ENCODE results near the gene PDCD5. TPM values are rescaled to one million over a fixed set of nuclear protein-coding genes. Genes with fewer than 3 reads are reported as not detected.

Gene PDCD5
- total and polyA plus RNA-seq, 2 of the 4 experiments (the other 2 are of a cell fraction), result 30.6 to 74.1 TPM

DNA sequence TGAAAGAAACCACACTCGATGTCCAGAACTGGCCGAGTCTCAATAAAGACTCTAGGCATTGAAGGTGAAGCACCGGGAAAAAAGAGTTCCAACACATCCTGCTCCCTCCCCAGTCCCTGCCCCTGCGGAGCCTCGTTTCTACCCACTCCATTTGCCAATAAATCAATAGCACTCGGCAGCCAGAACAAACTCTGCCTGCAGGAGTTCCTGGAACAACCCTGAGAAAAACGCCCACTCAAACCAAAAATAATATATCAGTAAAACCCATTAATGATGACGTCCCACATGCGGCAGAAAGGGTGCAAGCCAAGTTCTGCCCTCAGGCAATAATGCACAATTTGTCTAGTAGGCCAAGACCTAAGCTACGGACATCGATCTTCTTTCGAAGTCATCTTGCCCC is 41.0 kb downstream of the PDCD5 start:
- in situ Hi-C loops (cut with MboI; ENCODE audit: low sequenced_read_pairs) (no loop called here), intact Hi-C loops (cut with micrococcal nuclease) (no loop called here), dilution Hi-C loops (cut with HindIII; ENCODE audit: low sequenced_read_pairs, unreplicated experiment) (no loop called here)
- H4K8ac ChIP-seq (ENCODE audit: low read depth in 2 of 2, low read length in 2 of 2), result no peak overlapping the region
- no peaks in the 10 kb centered on the region for H3K4me1 ChIP-seq (ENCODE audit: control insufficient read depth, insufficient read depth, low read length)
- CTCF ChIA-PET, result interaction anchor here (0.8 kb wide), 1 partner anchor 8 kb away, joined by 3 read pairs; no protein-coding TSS in a partner anchor
- no peaks in the 10 kb centered on the region for H4K20me1 ChIP-seq (ENCODE audit: insufficient read depth, low read length)
- POLR2A ChIA-PET (ENCODE audit: unreplicated experiment), result no interaction called here
- H3K79me1 ChIP-seq (ENCODE audit: low read depth in 1 of 2, low read length in 2 of 2), result no peaks in the 10 kb centered on the region
- H3K56ac ChIP-seq (ENCODE audit: extremely low read depth, insufficient read depth, low read length), result no peak overlapping the region
- no TSS peak for BruUV-seq (replicated peaks)
- no peak for TF ChIP-seq MAZ (IDR thresholded peaks at IDR 0.05; ENCODE audit: borderline replicate concordance, low read depth, low read length)
- no peak for TF ChIP-seq FOS (IDR thresholded peaks at IDR 0.05; ENCODE audit: low read depth, low read length)
- no peak for TF ChIP-seq CEBPB (IDR thresholded peaks at IDR 0.05; ENCODE audit: low read depth, low read length)
- no peak for TF ChIP-seq MXI1 (IDR thresholded peaks at IDR 0.05; ENCODE audit: borderline replicate concordance, low read depth, low read length)
- no peak for TF ChIP-seq RCOR1 (IDR thresholded peaks at IDR 0.05; ENCODE audit: insufficient replicate concordance, low read length)
- TF ChIP-seq MAFK (IDR thresholded peaks at IDR 0.05; ENCODE audit: low read depth, low read length), result no peak
- TF ChIP-seq BHLHE40 (IDR thresholded peaks at IDR 0.05; ENCODE audit: low read depth, low read length), result no peak
- TF ChIP-seq NFE2L2 (IDR thresholded peaks at IDR 0.05; ENCODE audit: low read depth, low read length), result no peak
- TF ChIP-seq RAD21 (IDR thresholded peaks at IDR 0.05; ENCODE audit: low read length), result no peak
- TF ChIP-seq SMC3 (IDR thresholded peaks at IDR 0.05; ENCODE audit: low read depth, low read length), result no peak
- TF ChIP-seq, protein P1, sequence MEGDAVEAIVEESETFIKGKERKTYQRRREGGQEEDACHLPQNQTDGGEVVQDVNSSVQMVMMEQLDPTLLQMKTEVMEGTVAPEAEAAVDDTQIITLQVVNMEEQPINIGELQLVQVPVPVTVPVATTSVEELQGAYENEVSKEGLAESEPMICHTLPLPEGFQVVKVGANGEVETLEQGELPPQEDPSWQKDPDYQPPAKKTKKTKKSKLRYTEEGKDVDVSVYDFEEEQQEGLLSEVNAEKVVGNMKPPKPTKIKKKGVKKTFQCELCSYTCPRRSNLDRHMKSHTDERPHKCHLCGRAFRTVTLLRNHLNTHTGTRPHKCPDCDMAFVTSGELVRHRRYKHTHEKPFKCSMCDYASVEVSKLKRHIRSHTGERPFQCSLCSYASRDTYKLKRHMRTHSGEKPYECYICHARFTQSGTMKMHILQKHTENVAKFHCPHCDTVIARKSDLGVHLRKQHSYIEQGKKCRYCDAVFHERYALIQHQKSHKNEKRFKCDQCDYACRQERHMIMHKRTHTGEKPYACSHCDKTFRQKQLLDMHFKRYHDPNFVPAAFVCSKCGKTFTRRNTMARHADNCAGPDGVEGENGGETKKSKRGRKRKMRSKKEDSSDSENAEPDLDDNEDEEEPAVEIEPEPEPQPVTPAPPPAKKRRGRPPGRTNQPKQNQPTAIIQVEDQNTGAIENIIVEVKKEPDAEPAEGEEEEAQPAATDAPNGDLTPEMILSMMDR (conservative IDR thresholded peaks at IDR 0.05; ENCODE audit: low read depth, low read length), result no peak
- TF ChIP-seq POLR2A (IDR thresholded peaks at IDR 0.05; ENCODE audit: low read depth, low read length), result no peak
- no peak for TF ChIP-seq CHD1 (IDR thresholded peaks at IDR 0.05; ENCODE audit: low read depth, low read length)
- no peaks in the 10 kb centered on the region for H3K9me3 ChIP-seq (ENCODE audit: control insufficient read depth, insufficient read depth, low read length)
- no peak overlapping the region for H3K27ac ChIP-seq (ENCODE audit: insufficient read depth, low read length)
- no peak overlapping the region for H3K14ac ChIP-seq (replicated peaks; ENCODE audit: low read depth, low read length)
- WGBS, 2 experiments (ENCODE audit: extremely low coverage in 2 of 2, insufficient read length in 1 of 2), result 80% methylated on average over 2 of the region's 12 CpGs; no CpG with 5 or more reads in 1 of the 2 experiments
- H3K4ac ChIP-seq (ENCODE audit: low read depth, low read length), result no peak overlapping the region
- no peak overlapping the region for H2BK5ac ChIP-seq (ENCODE audit: low read depth, low read length, poor library complexity, severe bottlenecking)
- no peak overlapping the region for H2AFZ ChIP-seq (replicated peaks; ENCODE audit: low read length, poor library complexity)
- no peak overlapping the region for H3K4me2 ChIP-seq (ENCODE audit: low read depth, low read length)
- no peak overlapping the region for H3K4me3 ChIP-seq (ENCODE audit: insufficient read depth, low read depth, low read length)
- DNase-seq, result no peak
- ATAC-seq (ENCODE audit: low read depth), result no peak
- H2AK5ac ChIP-seq (ENCODE audit: low read depth, low read length), result no peak overlapping the region
- H3K18ac ChIP-seq (ENCODE audit: low read depth, low read length), result no peak overlapping the region
- peaks cover 44% of the 10 kb centered on the region for H3K36me3 ChIP-seq (ENCODE audit: control insufficient read depth, insufficient read depth, low read length)
- H4K5ac ChIP-seq (ENCODE audit: low read depth, low read length), result no peak overlapping the region
- H2BK15ac ChIP-seq (ENCODE audit: low read depth, low read length), result no peak overlapping the region
- H4K91ac ChIP-seq (ENCODE audit: insufficient read depth, low read depth, low read length), result no peak overlapping the region
- no peak overlapping the region for H2BK20ac ChIP-seq (ENCODE audit: low read depth, low read length)
- no peak overlapping the region for H3K23ac ChIP-seq (ENCODE audit: low read depth, low read length)
- H2BK120ac ChIP-seq (ENCODE audit: low read depth, low read length), result no peak overlapping the region
- no peak overlapping the region for H2AK9ac ChIP-seq (replicated peaks; ENCODE audit: low read depth, low read length, poor library complexity)
- no peak overlapping the region for H3K9ac ChIP-seq (ENCODE audit: low read depth, low read length)
- H3K27me3 ChIP-seq (ENCODE audit: control insufficient read depth, insufficient read depth, low read length), result no peaks in the 10 kb centered on the region
- no peaks in the 10 kb centered on the region for H3K9me1 ChIP-seq (ENCODE audit: insufficient read depth, low read length)
